ENCODE results near the gene TRIM6.

DNA sequence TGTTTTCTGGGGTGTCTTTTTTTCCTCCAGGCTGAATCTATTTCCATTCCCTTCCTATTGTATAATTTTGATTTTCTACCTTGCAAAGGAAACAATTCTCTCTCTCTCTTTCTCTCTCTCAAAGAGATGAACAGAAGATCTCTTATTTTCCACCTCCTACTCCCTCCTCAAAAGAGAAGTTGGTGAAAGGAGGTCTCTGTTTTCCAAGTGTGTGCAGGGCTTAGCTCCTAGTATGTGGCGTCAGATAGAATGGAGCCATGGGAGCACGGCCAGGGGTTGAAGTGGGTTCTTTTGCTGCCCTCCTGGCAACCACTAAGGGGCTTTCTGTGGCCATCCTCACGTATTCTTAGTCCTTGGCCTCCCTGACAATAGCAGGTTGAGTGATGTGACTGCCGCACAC is 28.8 kb downstream of the TRIM6 start:
- TF ChIP-seq KDM4B (IDR thresholded peaks at IDR 0.05; ENCODE audit: borderline replicate concordance in 2 of 2, low read depth in 1 of 2), result no peak
- TF ChIP-seq EGR1 (conservative IDR thresholded peaks at IDR 0.05), result no peak
- TF ChIP-seq, protein P1, sequence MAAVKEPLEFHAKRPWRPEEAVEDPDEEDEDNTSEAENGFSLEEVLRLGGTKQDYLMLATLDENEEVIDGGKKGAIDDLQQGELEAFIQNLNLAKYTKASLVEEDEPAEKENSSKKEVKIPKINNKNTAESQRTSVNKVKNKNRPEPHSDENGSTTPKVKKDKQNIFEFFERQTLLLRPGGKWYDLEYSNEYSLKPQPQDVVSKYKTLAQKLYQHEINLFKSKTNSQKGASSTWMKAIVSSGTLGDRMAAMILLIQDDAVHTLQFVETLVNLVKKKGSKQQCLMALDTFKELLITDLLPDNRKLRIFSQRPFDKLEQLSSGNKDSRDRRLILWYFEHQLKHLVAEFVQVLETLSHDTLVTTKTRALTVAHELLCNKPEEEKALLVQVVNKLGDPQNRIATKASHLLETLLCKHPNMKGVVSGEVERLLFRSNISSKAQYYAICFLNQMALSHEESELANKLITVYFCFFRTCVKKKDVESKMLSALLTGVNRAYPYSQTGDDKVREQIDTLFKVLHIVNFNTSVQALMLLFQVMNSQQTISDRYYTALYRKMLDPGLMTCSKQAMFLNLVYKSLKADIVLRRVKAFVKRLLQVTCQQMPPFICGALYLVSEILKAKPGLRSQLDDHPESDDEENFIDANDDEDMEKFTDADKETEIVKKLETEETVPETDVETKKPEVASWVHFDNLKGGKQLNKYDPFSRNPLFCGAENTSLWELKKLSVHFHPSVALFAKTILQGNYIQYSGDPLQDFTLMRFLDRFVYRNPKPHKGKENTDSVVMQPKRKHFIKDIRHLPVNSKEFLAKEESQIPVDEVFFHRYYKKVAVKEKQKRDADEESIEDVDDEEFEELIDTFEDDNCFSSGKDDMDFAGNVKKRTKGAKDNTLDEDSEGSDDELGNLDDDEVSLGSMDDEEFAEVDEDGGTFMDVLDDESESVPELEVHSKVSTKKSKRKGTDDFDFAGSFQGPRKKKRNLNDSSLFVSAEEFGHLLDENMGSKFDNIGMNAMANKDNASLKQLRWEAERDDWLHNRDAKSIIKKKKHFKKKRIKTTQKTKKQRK (IDR thresholded peaks at IDR 0.05; ENCODE audit: borderline replicate concordance, low read depth, low read length), result no peak
- TF ChIP-seq, protein P2, sequence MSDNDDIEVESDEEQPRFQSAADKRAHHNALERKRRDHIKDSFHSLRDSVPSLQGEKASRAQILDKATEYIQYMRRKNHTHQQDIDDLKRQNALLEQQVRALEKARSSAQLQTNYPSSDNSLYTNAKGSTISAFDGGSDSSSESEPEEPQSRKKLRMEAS (CRISPR knock-in tag; IDR thresholded peaks at IDR 0.05), result no peak
